K562 (cell line): Measurements from ENCODE around the gene SLC38A1. TPM values are rescaled to one million over a fixed set of nuclear protein-coding genes. Genes with fewer than 3 reads are reported as not detected.

ENCODE experiments used
- CCNT2 ChIP-seq: IDR thresholded peaks from 2 replicates; pipeline ENCODE4 v1.6.1; 2011; ENCODE audit warnings: borderline replicate concordance, low read depth, mild to moderate bottlenecking, moderate library complexity, mixed read lengths, low read length; ENCODE audit not compliant: insufficient read length; ENCODE audit errors: extremely low read depth
- LARP7 ChIP-seq: fragments of 450-650 bp; IDR thresholded peaks from 2 replicates; pipeline ENCODE4 v1.6.1; 2016
- RBM14 ChIP-seq: fragments of 200-400 bp; formaldehyde crosslinking; IDR thresholded peaks from 2 replicates; pipeline ENCODE4 v1.6.1; 2018; ENCODE audit warnings: low read depth, mild to moderate bottlenecking, low read length, moderate library complexity, borderline replicate concordance; ENCODE audit not compliant: insufficient read depth
- REST ChIP-seq, 2 experiments: fragments of 450-650 bp; formaldehyde crosslinking in 1 of 2; IDR thresholded peaks; 2 replicates each; pipeline versions ENCODE4 v1.4.0 to v1.6.1; 2014 to 2020; ENCODE audit warnings: mild to moderate bottlenecking in 2 of 2, borderline replicate concordance in 1 of 2, low read depth in 1 of 2
- polyA plus RNA-seq, 8 experiments: library from polyadenylated mRNA; depleted of rRNA in 4 of 8; stranded (reverse) in 5 of 8; unstranded in 3 of 8; fragments of >200 nt; fragmentation: Nextera tagmentation in 2 of 8; fragmentation: Illumina TruSeq in 1 of 8; extraction: Ambion mirVana in 2 of 8; extraction: Trizol in 1 of 8; gene quantifications; 2 replicates each; pipeline versions ENCODE4 v1.2.1 to v1.2.3, GENCODE V29; 2011 to 2014; ENCODE audit warnings: inconsistent platforms in 1 of 8, missing spikeins in 1 of 8
- total RNA-seq, 7 experiments: library from RNA; depleted of rRNA in 6 of 7; stranded (reverse); fragments of >200 nt in 6 of 7; fragmentation: Illumina TruSeq in 2 of 7; extraction: Trizol in 2 of 7; gene quantifications; 2 replicates each; pipeline versions ENCODE4 v1.2.1 to v1.2.3, GENCODE V29; 2011 to 2021; ENCODE audit warnings: low replicate concordance in 1 of 7

The SLC38A1 gene
- total and polyA plus RNA-seq, 9 of the 15 experiments (the other 6 are each of a cell fraction or from before 2014, with no cell fraction given): 51.9 to 112 (median 75.0) TPM

DNA sequence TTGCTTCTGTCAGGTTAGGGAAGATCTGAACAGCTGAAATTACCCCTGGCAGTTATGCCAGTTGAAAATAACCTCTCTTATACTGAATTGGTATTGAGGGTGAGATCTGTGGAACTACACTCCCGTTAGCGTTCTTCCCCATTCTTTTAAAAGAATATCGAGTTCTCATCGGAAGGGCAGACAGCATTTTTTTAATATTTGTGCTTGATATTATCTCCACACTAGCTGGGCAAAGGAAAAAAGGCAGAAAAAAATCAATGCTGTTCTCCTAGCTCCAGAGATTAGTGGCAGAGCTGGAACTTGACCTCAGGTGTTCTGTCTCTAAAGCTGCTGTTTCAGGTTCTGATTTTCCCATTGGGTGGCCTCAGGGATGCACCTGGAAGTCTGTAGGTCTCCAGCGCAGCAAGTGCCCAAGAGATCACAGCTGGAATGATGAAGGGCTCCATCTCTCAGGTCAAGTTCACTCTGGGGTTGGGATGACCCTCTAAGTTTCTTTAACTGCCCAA, 67.5 kb downstream of the SLC38A1 start (continued):
- TF ChIP-seq REST (IDR thresholded peaks at IDR 0.05; ENCODE audit: borderline replicate concordance) (no peak), REST (CRISPR knock-in tag; IDR thresholded peaks at IDR 0.05; ENCODE audit: low read depth) (no peak), LARP7 (no peak), CCNT2 (no peak), RBM14 (no peak)
